WERI-Rb-1 (cell line): ENCODE measurements around the gene AKAP8.
"Not testable (repeated sequence)": the region's sequence is repeated elsewhere in the genome, so short reads cannot be mapped to it uniquely, and the experiment has no call there.

ENCODE experiments used
- DNase-seq: peaks from one replicate; pipeline ENCODE4 v3.0.0-alpha.2; 2020
- H3K27ac ChIP-seq: fragments of 250-450 bp; sonication (Bioruptor Pico); 2 replicates; pipeline ENCODE4 v1.5.1; 2020; ENCODE audit warnings: mild to moderate bottlenecking, moderate library complexity
- H3K27me3 ChIP-seq: fragments of 250-450 bp; sonication (Bioruptor Pico); 2 replicates; pipeline ENCODE4 v1.5.1; 2021; ENCODE audit warnings: mild to moderate bottlenecking, low read depth, moderate library complexity; ENCODE audit not compliant: insufficient read depth, severe bottlenecking
- H3K36me3 ChIP-seq: fragments of 250-450 bp; sonication (Bioruptor Pico); 2 replicates; pipeline ENCODE4 v1.5.1; 2020; ENCODE audit warnings: mild to moderate bottlenecking, moderate library complexity
- H3K4me3 ChIP-seq: 2 replicates; pipeline ENCODE4 v1.5.1; 2011; ENCODE audit warnings: low read depth, mild to moderate bottlenecking, control low read depth, low read length
- H3K9me3 ChIP-seq: fragments of 250-450 bp; sonication (Bioruptor Pico); 2 replicates; pipeline ENCODE4 v1.5.1; 2021; ENCODE audit warnings: mild to moderate bottlenecking, moderate library complexity; ENCODE audit not compliant: severe bottlenecking
- CTCF ChIP-seq: IDR thresholded peaks from 2 replicates; pipeline ENCODE4 v1.5.1; 2011; ENCODE audit warnings: low read depth, mild to moderate bottlenecking, control low read depth, inconsistent platforms, low read length

AKAP8 gene

GRCh38 chr19:15340086-15340485 is 39.5 kb downstream of the AKAP8 start:
- H3K27ac ChIP-seq, result no peak overlapping the region
- no peak overlapping the region for H3K4me3 ChIP-seq
- no peak for DNase-seq
- peaks cover 15% of the 10 kb centered on the region for H3K36me3 ChIP-seq
- H3K9me3 ChIP-seq, result no peaks in the 10 kb centered on the region
- no peaks in the 10 kb centered on the region for H3K27me3 ChIP-seq
- TF ChIP-seq CTCF, result no peak

- DNase-seq, result no peak
- H3K4me3 ChIP-seq, result no peak overlapping the region
- no peaks in the 10 kb centered on the region for H3K27me3 ChIP-seq
- no peak overlapping the region for H3K27ac ChIP-seq
- no peak for TF ChIP-seq CTCF
- H3K36me3 ChIP-seq, result peaks cover 15% of the 10 kb centered on the region
- no peaks in the 10 kb centered on the region for H3K9me3 ChIP-seq
These were observed 42.4 kb downstream of the AKAP8 start for GRCh38 chr19:15337202-15337601.

GRCh38 chr19:15335992-15336391 is 43.6 kb downstream of the AKAP8 start:
- H3K36me3 ChIP-seq, result peaks cover 15% of the 10 kb centered on the region
- DNase-seq, result peak; percentile 85
- not testable (repeated sequence) for H3K27ac ChIP-seq

GRCh38 chr19:15332311-15332996 is 47.1 kb downstream of the AKAP8 start, which contains the start of gene BRD4:
Gene BRD4, minus strand, starts transcription at chr19:15332539. Its CDS starts 59,440 bp downstream, at chr19:15273099.
- peak within 1 kb of the TSS; percentile 89 for H3K27ac ChIP-seq
- no peaks in the 10 kb centered on the region for H3K27me3 ChIP-seq
- H3K4me3 ChIP-seq, result peak within 1 kb of the TSS; percentile 76
- no peak for TF ChIP-seq CTCF
- H3K36me3 ChIP-seq, result peaks cover 16% of the 10 kb centered on the region
- peak; percentile 67 for DNase-seq
- no peaks in the 10 kb centered on the region for H3K9me3 ChIP-seq

More at GRCh38 chr19:15335992-15336391, 43.6 kb downstream of the AKAP8 start:
- not testable (repeated sequence) for H3K27me3 ChIP-seq, H3K4me3 ChIP-seq, H3K9me3 ChIP-seq

- TF ChIP-seq CTCF, result no peak
- peak overlapping the region; percentile 76 for H3K4me3 ChIP-seq
- H3K27me3 ChIP-seq, result no peaks in the 10 kb centered on the region
- H3K9me3 ChIP-seq, result no peaks in the 10 kb centered on the region
- peak overlapping the region; percentile 89 for H3K27ac ChIP-seq
- peaks cover 16% of the 10 kb centered on the region for H3K36me3 ChIP-seq
- DNase-seq, result peak; percentile 39
These were observed 47.9 kb downstream of the AKAP8 start for GRCh38 chr19:15331419-15332310.

- peak overlapping the region; percentile 89 for H3K27ac ChIP-seq
- no peak for TF ChIP-seq CTCF
These were observed 48.7 kb downstream of the AKAP8 start for GRCh38 chr19:15330801-15331418.

More at GRCh38 chr19:15330801-15331418, 48.7 kb downstream of the AKAP8 start:
- H3K4me3 ChIP-seq, result peak overlapping the region; percentile 76
- peaks cover 16% of the 10 kb centered on the region for H3K36me3 ChIP-seq
- no peaks in the 10 kb centered on the region for H3K27me3 ChIP-seq
- no peaks in the 10 kb centered on the region for H3K9me3 ChIP-seq
- no peak for DNase-seq
